ENCODE data around the gene DCAF11. TPM values are rescaled to one million over a fixed set of nuclear protein-coding genes. Genes with fewer than 3 reads are reported as not detected.

Gene DCAF11
- total RNA-seq, 1 experiment from 2014 or later = 68.2 TPM

GRCh38 chr14:24137529-24138395 is 23.2 kb downstream of the DCAF11 start:
- H3F3A ChIP-seq (ENCODE audit: low read length, unreplicated experiment) = no peaks in the 10 kb centered on the region
- H3K79me2 ChIP-seq (ENCODE audit: low read length) = peaks cover 38% of the 10 kb centered on the region
- H3K9ac ChIP-seq (ENCODE audit: low read length) = no peak overlapping the region
- CTCF ChIA-PET = no interaction called here
- BruUV-seq (replicated peaks) = TSS peak; percentile 21
- TF ChIP-seq EZH2 (IDR thresholded peaks at IDR 0.05; ENCODE audit: low read length, unreplicated experiment) (no peak), CTCF (conservative IDR thresholded peaks at IDR 0.05; ENCODE audit: low read depth, low read length) (no peak), EZH2phosphoT487 (IDR thresholded peaks at IDR 0.05; ENCODE audit: borderline replicate concordance, low read length) (no peak)
- H4K20me1 ChIP-seq (ENCODE audit: low read length) = no peaks in the 10 kb centered on the region
- H3K27ac ChIP-seq (ENCODE audit: low read length) = no peak overlapping the region
- POLR2A ChIA-PET (ENCODE audit: unreplicated experiment) = interaction anchor here (2.0 kb wide), 1 partner anchor 23 kb away, joined by 14 read pairs; the partner anchor contains the start of genes DCAF11 and NRL
- no peaks in the 10 kb centered on the region for H3K9me2 ChIP-seq (replicated peaks; ENCODE audit: low read length)
- no peaks in the 10 kb centered on the region for H3K27me3 ChIP-seq (ENCODE audit: low read length)
- H3K4me3 ChIP-seq (ENCODE audit: low read length) = no peak overlapping the region
- intact Hi-C loops (cut with micrococcal nuclease) = no loop called here
- H3K4me2 ChIP-seq (ENCODE audit: low read length) = no peak overlapping the region; the same call in 1 of the 2 replicates
- H2AFZ ChIP-seq (ENCODE audit: low read length) = no peak overlapping the region
- DNase-seq (no peak), ATAC-seq (no peak)
- peaks cover 17% of the 10 kb centered on the region; the same call in 1 of the 2 replicates for H3K36me3 ChIP-seq (ENCODE audit: low read depth, low read length)
- H3K4me1 ChIP-seq (ENCODE audit: insufficient read depth, low read length) = peaks cover 26% of the 10 kb centered on the region
- no peaks in the 10 kb centered on the region for H3K9me3 ChIP-seq (ENCODE audit: low read length)

- Histone ChIP-seq H3K27me3 (ENCODE audit: low read length) (no peaks in the 10 kb centered on the region), H3K36me3 (ENCODE audit: low read depth, low read length) (peaks cover 17% of the 10 kb centered on the region; the same call in 1 of the 2 replicates), H4K20me1 (ENCODE audit: low read length) (no peaks in the 10 kb centered on the region), H3K4me1 (ENCODE audit: insufficient read depth, low read length) (peaks cover 26% of the 10 kb centered on the region), H3K4me3 (ENCODE audit: low read length) (no peak overlapping the region), H3K4me2 (ENCODE audit: low read length) (0 out of 2 replicates have a peak overlapping the region, but pooled peaks have one; percentile 92), H3K9ac (ENCODE audit: low read length) (no peak overlapping the region), H3K9me3 (ENCODE audit: low read length) (no peaks in the 10 kb centered on the region), H3K79me2 (ENCODE audit: low read length) (peaks cover 38% of the 10 kb centered on the region), H3K27ac (ENCODE audit: low read length) (no peak overlapping the region), H2AFZ (ENCODE audit: low read length) (no peak overlapping the region), H3F3A (ENCODE audit: low read length, unreplicated experiment) (no peaks in the 10 kb centered on the region), H3K9me2 (replicated peaks; ENCODE audit: low read length) (no peaks in the 10 kb centered on the region)
- intact Hi-C loops (cut with micrococcal nuclease) = no loop called here
- ATAC-seq (no peak), DNase-seq (no peak)
- no TSS peak for BruUV-seq (replicated peaks)
- CTCF ChIA-PET = no interaction called here
- POLR2A ChIA-PET (ENCODE audit: unreplicated experiment) = no interaction called here
- TF ChIP-seq CTCF (conservative IDR thresholded peaks at IDR 0.05; ENCODE audit: low read depth, low read length) = no peak
- no peak for TF ChIP-seq EZH2 (IDR thresholded peaks at IDR 0.05; ENCODE audit: low read length, unreplicated experiment)
- TF ChIP-seq EZH2phosphoT487 (IDR thresholded peaks at IDR 0.05; ENCODE audit: borderline replicate concordance, low read length) = no peak
Measured at GRCh38 chr14:24138396-24139271, 24.1 kb downstream of the DCAF11 start.
